Astrocyte of the spinal cord (primary cell): ENCODE measurements around the gene CACNA1B.

Source experiments
- DNase-seq: peaks from one replicate; pipeline ENCODE4 v3.0.0; 2011; ENCODE audit warnings: low read depth, low spot score
- H3K4me3 ChIP-seq: 2 replicates; pipeline ENCODE4 v1.5.1; 2011; ENCODE audit warnings: low read depth, mild to moderate bottlenecking, low read length, moderate library complexity
- CTCF ChIP-seq: IDR thresholded peaks from 2 replicates; pipeline ENCODE4 v1.5.1; 2012; ENCODE audit warnings: low read depth, mild to moderate bottlenecking, low read length, inconsistent platforms
- in situ Hi-C: cut with HindIII; loops from 2 replicates; pipeline ENCODE4 v1.10.0; 2017; ENCODE audit warnings: low sequenced_read_pairs

The CACNA1B gene

GRCh38 chr9:138119202-138120027, 241.8 kb downstream of the CACNA1B start:
- H3K4me3 ChIP-seq = no peak overlapping the region
- no peak for DNase-seq
- in situ Hi-C loops = no loop called here
- TF ChIP-seq CTCF = no peak

- in situ Hi-C loops = no loop called here
- TF ChIP-seq CTCF = no peak
- DNase-seq = no peak
- no peak overlapping the region for H3K4me3 ChIP-seq
Observed at GRCh38 chr9:138120072-138120471, 242.5 kb downstream of the CACNA1B start.

- no peak overlapping the region for H3K4me3 ChIP-seq
- in situ Hi-C loops = no loop called here
- DNase-seq = no peak
- no peak for TF ChIP-seq CTCF
Observed at GRCh38 chr9:138120511-138121437, 243.2 kb downstream of the CACNA1B start.

DNA sequence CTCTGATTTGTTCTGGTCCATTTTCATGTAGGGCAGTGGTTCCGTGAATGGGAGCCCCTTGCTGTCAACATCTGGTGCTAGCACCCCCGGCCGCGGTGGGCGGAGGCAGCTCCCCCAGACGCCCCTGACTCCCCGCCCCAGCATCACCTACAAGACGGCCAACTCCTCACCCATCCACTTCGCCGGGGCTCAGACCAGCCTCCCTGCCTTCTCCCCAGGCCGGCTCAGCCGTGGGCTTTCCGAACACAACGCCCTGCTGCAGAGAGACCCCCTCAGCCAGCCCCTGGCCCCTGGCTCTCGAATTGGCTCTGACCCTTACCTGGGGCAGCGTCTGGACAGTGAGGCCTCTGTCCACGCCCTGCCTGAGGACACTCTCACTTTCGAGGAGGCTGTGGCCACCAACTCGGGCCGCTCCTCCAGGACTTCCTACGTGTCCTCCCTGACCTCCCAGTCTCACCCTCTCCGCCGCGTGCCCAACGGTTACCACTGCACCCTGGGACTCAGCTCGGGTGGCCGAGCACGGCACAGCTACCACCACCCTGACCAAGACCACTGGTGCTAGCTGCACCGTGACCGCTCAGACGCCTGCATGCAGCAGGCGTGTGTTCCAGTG, 244.0 kb downstream of the CACNA1B start:
- no peak for TF ChIP-seq CTCF
- in situ Hi-C loops = no loop called here
- no peak overlapping the region for H3K4me3 ChIP-seq
- DNase-seq = no peak

GRCh38 chr9:138122201-138122600, 244.6 kb downstream of the CACNA1B start:
- no peak for DNase-seq
- H3K4me3 ChIP-seq = no peak overlapping the region
- in situ Hi-C loops = no loop called here
- no peak for TF ChIP-seq CTCF

DNA sequence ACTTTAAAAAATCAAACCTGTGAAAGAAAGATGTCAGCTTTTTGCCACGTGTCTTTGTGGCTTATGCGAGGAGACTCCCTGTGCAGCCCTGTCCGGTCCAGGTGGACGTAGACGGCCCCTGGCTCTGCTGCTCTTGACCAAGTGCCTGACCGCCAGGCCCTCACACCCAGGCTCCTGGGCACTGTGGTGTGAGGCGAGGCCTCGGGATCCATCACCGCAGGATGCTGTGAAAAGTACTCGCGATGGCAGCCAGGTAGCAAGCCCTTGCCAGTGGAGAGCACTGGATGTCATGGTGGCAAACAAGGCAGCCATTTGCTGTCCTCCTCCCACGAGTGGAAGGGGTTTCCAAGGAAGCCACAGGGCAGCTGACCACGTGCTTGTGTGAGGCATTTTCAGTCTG, 245.1 kb downstream of the CACNA1B start:
- H3K4me3 ChIP-seq = no peak overlapping the region
- in situ Hi-C loops = no loop called here
- TF ChIP-seq CTCF = no peak
- no peak for DNase-seq
